Karpas-422 (cell line): ENCODE measurements around the gene SRGAP1. TPM values are rescaled to one million over a fixed set of nuclear protein-coding genes. Genes with fewer than 3 reads are reported as not detected.
"Not testable (repeated sequence)": the region's sequence is repeated elsewhere in the genome, so short reads cannot be mapped to it uniquely, and the experiment has no call there.

Experiments
- DNase-seq: peaks from one replicate; pipeline ENCODE4 v3.0.0-alpha.2; 2015
- H2AFZ ChIP-seq: fragments of 200-600 bp; sonication (generic); 2 replicates; pipeline ENCODE4 v1.6.1; 2014; ENCODE audit warnings: antibody characterized with exemption, low read length, mixed read lengths
- H3K27ac ChIP-seq: fragments of 200-600 bp; sonication (generic); 2 replicates; pipeline ENCODE4 v1.5.1; 2014; ENCODE audit warnings: mild to moderate bottlenecking, low read length, moderate library complexity
- H3K27me3 ChIP-seq: fragments of 200-600 bp; sonication (generic); 2 replicates; pipeline ENCODE4 v1.6.1; 2014; ENCODE audit warnings: low read length, mixed read lengths
- H3K36me3 ChIP-seq: fragments of 200-600 bp; sonication (generic); 2 replicates; pipeline ENCODE4 v1.6.1; 2014; ENCODE audit warnings: low read length, mixed read lengths; ENCODE audit not compliant: insufficient read depth
- H3K4me1 ChIP-seq: fragments of 200-600 bp; sonication (generic); 2 replicates; pipeline ENCODE4 v1.6.1; 2014; ENCODE audit warnings: mild to moderate bottlenecking, low read length, mixed read lengths
- H3K4me2 ChIP-seq: fragments of 200-600 bp; sonication (generic); 2 replicates; pipeline ENCODE4 v1.6.1; 2014; ENCODE audit warnings: low read length, low read depth, mild to moderate bottlenecking; ENCODE audit not compliant: poor library complexity, severe bottlenecking
- H3K4me3 ChIP-seq: fragments of 200-600 bp; sonication (generic); 2 replicates; pipeline ENCODE4 v1.5.1; 2014; ENCODE audit warnings: mild to moderate bottlenecking, antibody characterized with exemption, low read length, mixed read lengths
- H3K79me2 ChIP-seq: fragments of 200-600 bp; sonication (generic); 2 replicates; pipeline ENCODE4 v1.6.1; 2014; ENCODE audit warnings: mild to moderate bottlenecking, low read length, mixed read lengths
- H3K9ac ChIP-seq: fragments of 200-600 bp; sonication (generic); 2 replicates; pipeline ENCODE4 v1.6.0; 2014; ENCODE audit warnings: low read length
- H3K9me2 ChIP-seq: fragments of 200-600 bp; sonication (generic), shearing (Covaris generic); replicated peaks from 2 replicates; pipeline ENCODE4 v1.6.0; 2014; ENCODE audit warnings: mild to moderate bottlenecking, low read length, moderate library complexity; ENCODE audit not compliant: insufficient read depth
- H3K9me3 ChIP-seq: fragments of 300-700, 200-600 bp; sonication (generic); 2 replicates; pipeline ENCODE4 v1.6.1; 2014; ENCODE audit warnings: low read length, mixed read lengths
- H4K20me1 ChIP-seq: fragments of 200-600 bp; sonication (generic); 2 replicates; pipeline ENCODE4 v1.6.1; 2014; ENCODE audit warnings: mild to moderate bottlenecking, antibody characterized with exemption, low read length, low read depth; ENCODE audit not compliant: insufficient read depth
- total RNA-seq: library from RNA; depleted of rRNA; stranded (reverse); fragments of >200 nt; shearing (Covaris generic); gene quantifications from 2 replicates; pipeline ENCODE4 v1.2.3, GENCODE V29; 2014; ENCODE audit warnings: low replicate concordance

SRGAP1 gene
- total RNA-seq, 1 experiment from 2014 or later, result not detected

DNA sequence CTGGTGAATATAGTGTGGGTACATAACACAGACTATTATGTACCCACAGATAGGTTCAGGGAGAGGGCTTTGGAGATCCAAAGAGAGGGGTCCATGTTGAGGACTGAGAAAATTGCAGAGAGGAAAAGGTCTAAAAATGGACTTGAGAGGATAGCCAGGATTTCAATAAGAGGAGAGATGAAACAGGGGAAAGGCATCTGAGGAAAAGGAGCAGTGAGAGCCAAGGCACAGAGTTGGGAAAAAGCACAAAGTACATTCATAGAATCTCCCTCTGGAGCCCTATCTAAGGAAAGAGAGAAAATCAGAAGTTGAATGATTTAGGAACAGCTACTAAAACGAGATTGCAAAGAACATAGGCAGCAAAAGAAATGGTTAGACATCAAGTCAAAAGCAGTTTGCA is 182.8 kb downstream of the SRGAP1 start:
- H3K9me3 ChIP-seq, result no peaks in the 10 kb centered on the region
- no peak overlapping the region for H2AFZ ChIP-seq
- no peak for DNase-seq
- no peak overlapping the region for H3K4me3 ChIP-seq
- no peak overlapping the region for H3K4me2 ChIP-seq
- H3K27ac ChIP-seq, result no peak overlapping the region
- no peaks in the 10 kb centered on the region for H3K9me2 ChIP-seq
- H4K20me1 ChIP-seq, result no peaks in the 10 kb centered on the region
- no peaks in the 10 kb centered on the region for H3K36me3 ChIP-seq
- no peaks in the 10 kb centered on the region; the same call in 1 of the 2 replicates for H3K27me3 ChIP-seq
- no peaks in the 10 kb centered on the region for H3K79me2 ChIP-seq
- H3K4me1 ChIP-seq, result no peaks in the 10 kb centered on the region
- no peak overlapping the region for H3K9ac ChIP-seq

DNA sequence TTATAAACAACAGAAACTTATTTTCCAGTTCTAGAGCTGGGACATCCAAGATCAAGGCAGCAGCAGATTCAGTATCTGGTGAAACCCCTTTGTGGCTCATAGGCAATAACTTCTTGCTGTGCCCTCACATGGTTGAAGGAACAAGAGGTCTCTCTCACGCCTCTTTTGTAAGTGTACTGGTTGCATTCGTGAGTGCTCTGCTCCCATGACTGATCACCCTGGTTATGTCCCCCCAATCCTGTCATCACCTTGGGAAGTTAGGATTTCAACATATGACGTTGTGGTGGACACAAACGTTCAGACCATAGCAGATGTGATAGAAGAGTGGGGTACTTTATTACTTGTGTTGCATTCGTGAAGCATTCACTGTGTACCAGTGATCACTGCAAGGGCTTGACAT is 184.0 kb downstream of the SRGAP1 start:
- no peaks in the 10 kb centered on the region for H3K4me1 ChIP-seq
- no peaks in the 10 kb centered on the region for H3K79me2 ChIP-seq
- no peaks in the 10 kb centered on the region for H3K9me3 ChIP-seq
- no peak overlapping the region for H3K4me3 ChIP-seq
- H3K9me2 ChIP-seq, result no peaks in the 10 kb centered on the region
- no peaks in the 10 kb centered on the region; the same call in 1 of the 2 replicates for H3K27me3 ChIP-seq
- H3K27ac ChIP-seq, result no peak overlapping the region
- H3K4me2 ChIP-seq, result no peak overlapping the region
- no peak overlapping the region for H2AFZ ChIP-seq
- no peaks in the 10 kb centered on the region for H3K36me3 ChIP-seq
- DNase-seq, result no peak
- H4K20me1 ChIP-seq, result no peaks in the 10 kb centered on the region
- H3K9ac ChIP-seq, result no peak overlapping the region

DNA sequence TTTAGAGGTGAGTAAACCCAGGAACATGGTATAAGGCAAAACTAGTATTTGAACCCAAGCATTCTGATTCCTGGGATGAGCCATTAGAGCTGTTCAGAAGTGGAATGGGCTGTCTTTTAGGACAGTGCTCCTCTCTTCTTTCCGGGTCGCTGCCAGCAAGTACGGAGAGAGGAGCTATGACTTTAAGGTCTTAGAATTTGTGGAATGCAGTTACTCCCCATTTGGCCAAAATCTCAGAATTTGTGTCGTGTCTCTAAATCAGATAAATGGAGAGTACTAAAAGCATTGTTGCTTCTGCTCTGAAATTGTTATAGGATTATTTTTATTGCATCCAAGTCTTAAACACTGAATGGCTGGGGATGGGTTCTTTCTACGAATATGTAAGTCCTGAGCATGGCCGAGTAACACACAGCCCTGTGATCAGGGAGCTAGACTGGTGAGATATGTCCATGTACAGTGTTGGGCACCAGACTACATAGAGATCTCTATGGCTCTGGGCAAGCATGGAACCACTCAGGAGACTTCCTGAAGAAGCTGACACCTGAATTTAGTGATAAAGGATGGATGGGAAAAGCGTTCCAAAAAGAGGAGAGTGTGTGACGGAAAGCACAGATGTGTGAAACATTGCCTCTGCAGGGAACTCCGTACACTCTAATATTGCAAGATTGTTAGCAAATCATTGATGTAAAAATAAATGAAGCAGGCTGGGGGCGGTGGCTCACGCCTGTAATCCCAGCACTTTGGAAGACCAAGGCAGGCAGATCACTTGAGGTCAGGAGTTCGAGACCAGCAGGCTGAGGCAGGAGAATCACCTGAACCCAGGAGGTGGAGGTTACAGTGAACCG is 184.7 kb downstream of the SRGAP1 start:
- Histone ChIP-seq H4K20me1 (no peaks in the 10 kb centered on the region), H3K4me3 (no peak overlapping the region), H3K79me2 (no peaks in the 10 kb centered on the region), H3K27me3 (no peaks in the 10 kb centered on the region; the same call in 1 of the 2 replicates), H3K9me2 (no peaks in the 10 kb centered on the region), H3K9me3 (no peaks in the 10 kb centered on the region), H3K36me3 (no peaks in the 10 kb centered on the region), H3K4me2 (no peak overlapping the region), H3K4me1 (no peaks in the 10 kb centered on the region), H3K9ac (no peak overlapping the region), H3K27ac (no peak overlapping the region), H2AFZ (no peak overlapping the region)
- DNase-seq, result no peak

DNA sequence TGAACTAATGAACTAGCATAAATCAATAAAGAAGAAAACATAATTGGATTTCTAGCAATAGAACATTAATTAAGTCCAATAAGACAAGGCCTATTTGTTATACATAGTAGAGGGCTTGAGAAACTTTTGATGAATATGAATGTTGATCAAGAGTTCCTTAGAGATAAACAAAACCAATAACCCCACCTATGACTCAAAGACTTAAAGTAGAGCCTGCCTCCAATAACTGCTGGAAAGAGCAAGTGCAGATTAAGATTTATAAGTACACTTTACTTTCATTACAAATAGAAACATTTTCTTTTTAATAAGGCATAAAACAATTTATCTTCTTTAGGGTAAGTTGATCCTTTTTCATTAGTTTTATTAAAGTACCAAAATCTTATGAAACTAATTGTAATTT is 185.7 kb downstream of the SRGAP1 start:
- no peaks in the 10 kb centered on the region for H3K9me2 ChIP-seq
- no peaks in the 10 kb centered on the region for H3K9me3 ChIP-seq
- no peaks in the 10 kb centered on the region for H3K79me2 ChIP-seq
- H3K27ac ChIP-seq, result no peak overlapping the region
- no peaks in the 10 kb centered on the region for H3K36me3 ChIP-seq
- no peak for DNase-seq
- H3K4me2 ChIP-seq, result no peak overlapping the region
- no peak overlapping the region for H3K9ac ChIP-seq
- H3K27me3 ChIP-seq, result no peaks in the 10 kb centered on the region; the same call in 1 of the 2 replicates
- H3K4me1 ChIP-seq, result no peaks in the 10 kb centered on the region
- H2AFZ ChIP-seq, result no peak overlapping the region
- H4K20me1 ChIP-seq, result no peaks in the 10 kb centered on the region
- H3K4me3 ChIP-seq, result no peak overlapping the region

DNA sequence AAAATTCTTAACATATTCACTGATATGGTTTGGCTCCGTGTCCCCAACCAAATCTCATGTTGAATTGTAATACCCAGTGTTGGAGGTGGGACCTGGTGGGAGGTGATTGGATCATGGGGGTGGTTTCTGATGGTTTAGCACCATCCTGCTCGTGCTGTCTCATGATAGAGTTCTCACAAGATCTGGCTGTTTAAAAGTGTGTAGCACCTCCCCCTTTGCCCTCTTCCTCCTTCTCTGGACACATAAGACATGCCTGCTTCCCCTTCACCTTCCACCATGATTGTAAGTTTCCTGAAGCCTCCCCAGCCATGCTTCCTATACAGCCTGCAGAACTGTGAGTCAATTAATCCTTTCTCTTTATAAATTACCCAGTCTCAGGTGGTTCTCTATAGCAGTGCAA is 189.6 kb downstream of the SRGAP1 start:
- not testable (repeated sequence) for H3K27me3 ChIP-seq, H3K4me2 ChIP-seq, H3K4me3 ChIP-seq, H4K20me1 ChIP-seq, H3K9ac ChIP-seq, DNase-seq, H3K4me1 ChIP-seq, H3K36me3 ChIP-seq, H3K9me3 ChIP-seq, H3K27ac ChIP-seq, H3K9me2 ChIP-seq, H2AFZ ChIP-seq, H3K79me2 ChIP-seq

DNA sequence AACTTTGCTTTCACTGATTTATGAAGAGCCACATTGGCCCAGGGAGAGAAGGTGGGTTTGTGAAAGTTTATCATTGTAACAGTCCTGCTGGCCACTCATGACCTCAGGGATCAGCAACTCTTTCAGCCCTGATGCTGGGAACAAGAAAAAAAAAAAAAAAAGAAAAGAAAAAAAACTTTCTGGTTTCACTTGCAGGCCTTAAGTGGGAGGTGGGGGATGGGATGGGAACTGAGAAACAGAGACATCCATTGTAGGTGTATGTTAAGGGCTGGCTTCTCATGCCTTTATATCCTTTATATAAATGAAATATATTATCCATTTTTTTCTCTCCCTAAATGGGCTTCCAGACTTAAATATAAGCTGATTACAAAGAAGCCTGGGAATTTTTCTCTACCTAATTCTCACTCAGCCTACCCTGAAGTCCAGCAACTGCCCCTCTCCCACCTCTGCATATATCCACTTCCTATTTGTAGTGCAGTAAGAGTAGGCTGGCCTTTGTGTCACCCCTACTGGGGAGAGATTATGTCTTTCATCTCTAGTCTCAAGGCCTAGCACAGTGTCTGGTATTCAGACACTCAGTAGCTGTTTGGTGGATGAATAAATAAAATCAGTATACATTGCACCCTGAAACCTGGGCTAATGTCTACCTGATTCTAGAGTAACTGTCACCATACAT is 190.5 kb downstream of the SRGAP1 start:
- H3K79me2 ChIP-seq, result no peaks in the 10 kb centered on the region
- H3K4me3 ChIP-seq, result no peak overlapping the region
- no peak for DNase-seq
- no peaks in the 10 kb centered on the region for H3K4me1 ChIP-seq
- H3K27me3 ChIP-seq, result no peaks in the 10 kb centered on the region
- H3K9me3 ChIP-seq, result no peaks in the 10 kb centered on the region
- no peaks in the 10 kb centered on the region for H4K20me1 ChIP-seq
- H3K36me3 ChIP-seq, result no peaks in the 10 kb centered on the region
- H3K27ac ChIP-seq, result no peak overlapping the region
- no peak overlapping the region for H2AFZ ChIP-seq
- H3K9me2 ChIP-seq, result no peaks in the 10 kb centered on the region
- no peak overlapping the region for H3K9ac ChIP-seq
- no peak overlapping the region for H3K4me2 ChIP-seq

DNA sequence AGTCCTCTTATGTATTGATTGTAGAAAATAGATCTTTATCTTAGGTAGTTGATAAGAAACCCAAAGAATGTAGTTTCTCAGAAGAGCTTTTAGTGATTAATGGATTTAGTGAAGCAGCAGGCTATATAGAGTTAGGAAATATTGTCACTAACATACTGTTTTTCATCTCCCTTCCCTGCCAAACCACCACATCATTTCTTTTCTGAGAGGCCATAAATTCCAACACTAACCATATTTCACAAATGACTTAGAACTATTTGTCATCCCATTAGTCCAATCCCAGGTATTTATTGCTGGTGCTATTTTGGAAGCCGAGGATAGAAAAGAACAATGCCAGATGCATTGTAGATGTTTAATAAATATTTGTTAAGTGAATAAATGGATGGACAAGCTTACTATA is 191.9 kb downstream of the SRGAP1 start:
- Histone ChIP-seq H3K36me3 (no peaks in the 10 kb centered on the region), H3K79me2 (no peaks in the 10 kb centered on the region), H3K27ac (no peak overlapping the region), H3K4me1 (no peaks in the 10 kb centered on the region), H4K20me1 (no peaks in the 10 kb centered on the region), H3K4me3 (no peak overlapping the region), H3K27me3 (no peaks in the 10 kb centered on the region), H3K9me3 (no peaks in the 10 kb centered on the region), H3K9me2 (no peaks in the 10 kb centered on the region), H2AFZ (no peak overlapping the region), H3K9ac (no peak overlapping the region), H3K4me2 (no peak overlapping the region)
- DNase-seq, result no peak

DNA sequence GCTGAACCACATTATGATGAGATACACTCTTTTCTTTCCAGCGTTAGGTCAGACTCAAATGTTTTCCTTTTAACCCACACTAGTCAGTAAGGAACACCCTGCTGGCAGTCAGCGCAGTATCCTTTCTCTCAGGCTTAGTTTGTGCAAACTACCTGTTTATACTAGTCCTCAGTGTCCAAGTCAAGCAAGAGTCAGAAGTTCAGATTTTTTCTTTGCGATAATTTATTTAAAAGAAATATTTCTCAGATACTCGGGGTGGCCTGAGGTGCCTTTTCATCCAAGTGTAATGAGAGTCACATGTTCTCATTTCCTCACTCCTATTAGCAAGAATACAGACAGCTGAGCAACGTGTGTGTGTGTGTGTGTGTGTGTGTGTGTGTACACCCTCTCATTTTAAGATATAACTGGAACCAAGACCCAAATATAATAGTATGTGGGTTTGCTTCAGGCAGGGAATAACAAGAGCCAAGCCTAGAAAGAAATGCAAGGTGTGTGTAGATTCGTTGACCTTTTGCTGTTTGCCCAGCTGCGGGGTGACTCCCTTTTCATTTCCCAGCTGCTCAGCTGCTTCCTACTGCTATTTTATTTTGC is 194.9 kb downstream of the SRGAP1 start:
- Histone ChIP-seq H3K27me3 (no peaks in the 10 kb centered on the region), H3K9me2 (no peaks in the 10 kb centered on the region), H3K9me3 (no peaks in the 10 kb centered on the region), H3K4me3 (no peak overlapping the region), H3K27ac (no peak overlapping the region), H4K20me1 (no peaks in the 10 kb centered on the region), H3K4me1 (no peaks in the 10 kb centered on the region), H2AFZ (no peak overlapping the region), H3K79me2 (no peaks in the 10 kb centered on the region), H3K36me3 (no peaks in the 10 kb centered on the region), H3K4me2 (no peak overlapping the region), H3K9ac (no peak overlapping the region)
- no peak for DNase-seq
